Smooth muscle cell (in vitro differentiated cells): Measurements from ENCODE around the gene RTEL1. TPM values are rescaled to one million over a fixed set of nuclear protein-coding genes. Genes with fewer than 3 reads are reported as not detected.

Source experiments
- DNase-seq: peaks from one replicate; lab custom pipeline; 2025; ENCODE audit not compliant: unreplicated experiment; lab: John Stamatoyannopoulos, UW
- H2AFZ ChIP-seq: fragments of 200-600 bp; sonication (generic); 2 replicates; pipeline ENCODE4 v1.6.0; 2016; ENCODE audit warnings: antibody characterized with exemption, low read depth, mild to moderate bottlenecking
- H3F3A ChIP-seq: fragments of 200-600 bp; sonication (generic); 2 replicates; pipeline ENCODE4 v1.6.0; 2017; ENCODE audit warnings: antibody characterized with exemption, low read depth
- H3K27ac ChIP-seq: fragments of 200-600 bp; sonication (generic); 2 replicates; pipeline ENCODE4 v1.5.1; 2016; ENCODE audit warnings: low read depth, mild to moderate bottlenecking
- H3K27me3 ChIP-seq: fragments of 200-600 bp; sonication (generic); 2 replicates; pipeline ENCODE4 v1.6.1; 2016; ENCODE audit warnings: low read depth, mild to moderate bottlenecking
- H3K36me3 ChIP-seq: fragments of 200-600 bp; sonication (generic); 2 replicates; pipeline ENCODE4 v1.5.1; 2016; ENCODE audit warnings: low read depth
- H3K4me1 ChIP-seq: fragments of 200-600 bp; sonication (generic); 2 replicates; pipeline ENCODE4 v1.5.1; 2016; ENCODE audit warnings: low read depth
- H3K4me2 ChIP-seq: fragments of 200-600 bp; sonication (generic); 2 replicates; pipeline ENCODE4 v1.6.0; 2016; ENCODE audit warnings: mild to moderate bottlenecking
- H3K4me3 ChIP-seq: fragments of 200-600 bp; sonication (generic); 2 replicates; pipeline ENCODE4 v1.5.1; 2016; ENCODE audit warnings: mild to moderate bottlenecking
- H3K79me2 ChIP-seq: fragments of 200-600 bp; sonication (generic); 2 replicates; pipeline ENCODE4 v1.6.0; 2016; ENCODE audit warnings: low read depth, mild to moderate bottlenecking
- H3K9ac ChIP-seq: fragments of 200-600 bp; sonication (generic); 2 replicates; pipeline ENCODE4 v1.6.0; 2016; ENCODE audit warnings: low read depth
- H3K9me3 ChIP-seq: fragments of 200-600 bp; sonication (generic); replicated peaks from 2 replicates; pipeline ENCODE4 v1.5.1; 2016; ENCODE audit warnings: low read depth
- H4K20me1 ChIP-seq: fragments of 200-600 bp; sonication (generic); 2 replicates; pipeline ENCODE4 v1.6.0; 2016; ENCODE audit warnings: low read depth
- CTCF ChIP-seq: fragments of 200-600 bp; sonication (generic); IDR thresholded peaks from 2 replicates; pipeline ENCODE4 v1.5.1; 2017; ENCODE audit warnings: borderline replicate concordance, mild to moderate bottlenecking, antibody characterized with exemption; ENCODE audit not compliant: insufficient read depth, poor library complexity, severe bottlenecking
- WGBS: methylation state at CpG from one replicate; pipeline ENCODE4 v1.1.7; 2016; ENCODE audit warnings: low lambda C conversion rate; 5-methylcytosine and 5-hydroxymethylcytosine counted together
- polyA plus RNA-seq: library from polyadenylated mRNA; unstranded; fragments of >200 nt; fragmentation: Nextera tagmentation; extraction: Ambion mirVana; gene quantifications from 2 replicates; pipeline ENCODE4 v1.2.1, GENCODE V29; 2016
- total RNA-seq: library from RNA; depleted of rRNA; stranded (reverse); fragments of >200 nt; gene quantifications from 2 replicates; pipeline ENCODE4 v1.2.3, GENCODE V29; 2014

Gene RTEL1
- total and polyA plus RNA-seq, 2 experiments from 2014 or later: 10.4 to 14.2 TPM

- H3K4me1 ChIP-seq: no peaks in the 10 kb centered on the region
- H2AFZ ChIP-seq: no peak overlapping the region
- H4K20me1 ChIP-seq: no peaks in the 10 kb centered on the region
- H3K4me2 ChIP-seq: no peak overlapping the region
- H3K27ac ChIP-seq: no peak overlapping the region
- no peak for TF ChIP-seq CTCF
- no peaks in the 10 kb centered on the region for H3K79me2 ChIP-seq
- H3K9ac ChIP-seq: no peak overlapping the region
- no peaks in the 10 kb centered on the region for H3K27me3 ChIP-seq
- H3F3A ChIP-seq: no peaks in the 10 kb centered on the region
- no peaks in the 10 kb centered on the region for H3K36me3 ChIP-seq
- no peaks in the 10 kb centered on the region for H3K9me3 ChIP-seq
- DNase-seq: no peak
- no peak overlapping the region for H3K4me3 ChIP-seq
- 91% methylated on average over 21 of the region's 40 CpGs for WGBS
These were observed 32.1 kb downstream of the RTEL1 start for GRCh38 chr20:63690003-63690897.

GRCh38 chr20:63690898-63691710, 33.0 kb downstream of the RTEL1 start:
- DNase-seq: no peak
- 94% methylated on average over 22 of the region's 24 CpGs for WGBS
- Histone ChIP-seq H2AFZ (no peak overlapping the region), H3K36me3 (no peaks in the 10 kb centered on the region), H3K4me1 (no peaks in the 10 kb centered on the region), H3K9ac (no peak overlapping the region), H3K27ac (no peak overlapping the region), H3F3A (no peaks in the 10 kb centered on the region), H4K20me1 (no peaks in the 10 kb centered on the region), H3K4me3 (no peak overlapping the region), H3K9me3 (no peaks in the 10 kb centered on the region), H3K4me2 (no peak overlapping the region), H3K79me2 (no peaks in the 10 kb centered on the region), H3K27me3 (no peaks in the 10 kb centered on the region)
- no peak for TF ChIP-seq CTCF

DNA sequence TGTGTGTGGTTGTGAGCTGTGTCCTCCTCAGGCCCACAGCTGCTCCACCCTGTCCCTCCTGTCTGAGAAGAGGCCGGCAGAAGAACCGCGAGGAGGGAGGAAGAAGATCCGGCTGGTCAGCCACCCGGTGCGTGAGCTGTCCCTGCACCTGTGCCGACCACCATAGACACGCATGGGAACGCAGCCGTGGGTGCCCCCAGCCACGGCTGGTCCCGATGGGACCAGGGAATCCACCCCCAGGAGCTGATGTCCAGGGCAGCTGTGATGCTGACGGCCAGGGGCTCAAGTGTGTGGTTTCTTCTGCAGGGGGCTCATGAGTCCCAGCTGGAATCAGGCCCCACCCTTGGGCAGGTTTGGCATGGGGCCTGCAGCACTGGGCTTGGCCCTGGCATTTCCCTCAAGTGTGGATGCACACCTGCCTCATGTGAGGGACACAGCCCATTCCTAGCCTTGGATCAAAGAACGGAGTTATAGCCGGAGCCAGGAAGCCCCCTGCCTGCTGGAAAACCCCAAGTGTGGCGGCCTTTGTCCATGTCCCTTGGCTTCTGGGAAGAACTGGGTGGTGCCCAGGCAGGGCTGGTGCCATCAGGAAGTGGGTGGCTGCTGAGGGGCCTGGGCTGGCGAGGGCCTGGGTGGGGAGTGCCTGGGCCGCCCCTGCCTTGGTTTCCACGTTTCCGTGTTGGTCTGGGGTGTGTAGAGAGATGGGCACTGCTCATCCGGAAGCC, 33.8 kb downstream of the RTEL1 start:
- TF ChIP-seq CTCF: no peak
- Histone ChIP-seq H3K27me3 (no peaks in the 10 kb centered on the region), H3K9ac (no peak overlapping the region), H3K79me2 (no peaks in the 10 kb centered on the region), H3K4me2 (no peak overlapping the region), H4K20me1 (no peaks in the 10 kb centered on the region), H3K4me1 (no peaks in the 10 kb centered on the region), H3K4me3 (no peak overlapping the region), H3K9me3 (no peaks in the 10 kb centered on the region), H3F3A (no peaks in the 10 kb centered on the region), H3K36me3 (no peaks in the 10 kb centered on the region), H3K27ac (no peak overlapping the region), H2AFZ (no peak overlapping the region)
- 93% methylated on average over 21 of the region's 21 CpGs for WGBS
- DNase-seq: no peak
